GM19452 (cell line): ENCODE measurements around the gene CADPS2.

Experiments used
- ATAC-seq: cut with Tn5 transposase; IDR thresholded peaks from one replicate; pipeline ENCODE4 v1.9.1; 2021; ENCODE audit not compliant: unreplicated experiment

Gene CADPS2

GRCh38 chr7:122402235-122402634, 484.0 kb downstream of the CADPS2 start:
- no peak for ATAC-seq

GRCh38 chr7:122397381-122397780, 488.9 kb downstream of the CADPS2 start:
- ATAC-seq: no peak

- ATAC-seq: no peak
These were observed 491.7 kb downstream of the CADPS2 start for GRCh38 chr7:122394512-122394911.

GRCh38 chr7:122384528-122384927, 501.7 kb downstream of the CADPS2 start:
- ATAC-seq: no peak

GRCh38 chr7:122383934-122384333, 502.3 kb downstream of the CADPS2 start:
- ATAC-seq: peak; percentile 85

- no peak for ATAC-seq
These were observed 505.3 kb downstream of the CADPS2 start for GRCh38 chr7:122380992-122381391.

- no peak for ATAC-seq
These were observed 506.8 kb downstream of the CADPS2 start for GRCh38 chr7:122379491-122379890.

- no peak for ATAC-seq
These were observed 516.5 kb downstream of the CADPS2 start for GRCh38 chr7:122369756-122370155.

GRCh38 chr7:122364761-122365280, 521.4 kb downstream of the CADPS2 start:
- ATAC-seq: no peak

- no peak for ATAC-seq
These were observed 523.1 kb downstream of the CADPS2 start for GRCh38 chr7:122363144-122363543.

GRCh38 chr7:122362473-122362872, 523.8 kb downstream of the CADPS2 start:
- ATAC-seq: no peak

GRCh38 chr7:122354656-122355055, 531.6 kb downstream of the CADPS2 start:
- ATAC-seq: no peak

- no peak for ATAC-seq
These were observed 533.8 kb downstream of the CADPS2 start for GRCh38 chr7:122352454-122352853.

GRCh38 chr7:122350701-122351100, 535.6 kb downstream of the CADPS2 start:
- no peak for ATAC-seq

GRCh38 chr7:122344303-122344620, 542.0 kb downstream of the CADPS2 start:
- no peak for ATAC-seq

- no peak for ATAC-seq
These were observed 542.5 kb downstream of the CADPS2 start for GRCh38 chr7:122343601-122344302.

GRCh38 chr7:122340427-122340826, 545.8 kb downstream of the CADPS2 start:
- ATAC-seq: no peak

- no peak for ATAC-seq
These were observed 546.9 kb downstream of the CADPS2 start for GRCh38 chr7:122339145-122339904.

- ATAC-seq: no peak
These were observed 549.2 kb downstream of the CADPS2 start for GRCh38 chr7:122337011-122337410.

GRCh38 chr7:122329145-122329802, 557.0 kb downstream of the CADPS2 start:
- ATAC-seq: no peak

- ATAC-seq: no peak
These were observed 558.3 kb downstream of the CADPS2 start for GRCh38 chr7:122327969-122328368.
